ENCODE results near the gene ARL8B. TPM values are rescaled to one million over a fixed set of nuclear protein-coding genes. Genes with fewer than 3 reads are reported as not detected.
A peak's percentile ranks its signal among the peaks of the same experiment; 100 is the strongest.

ARL8B gene
- total RNA-seq, 1 experiment from 2014 or later = 29.0 TPM

GRCh38 chr3:5187920-5188418 is 65.9 kb downstream of the ARL8B start:
- Mint-ChIP-seq H3K27me3 (ENCODE audit: low read depth) (peaks cover 5% of the 10 kb centered on the region), H3K9me3 (no peaks in the 10 kb centered on the region), H3K4me1 (peaks cover 28 to 41% of the 10 kb centered on the region in 2 experiments), H3K27ac (no peak overlapping the region; a peak in 1 of 7 replicates), H3K4me3 (peak overlapping the region; percentile 88 to 97), H3K36me3 (ENCODE audit: insufficient read depth in 1 of 3, low read depth in 3 of 3) (peaks cover 5 to 8% (median 6%) of the 10 kb centered on the region in 3 experiments; a peak in 6 of 7 replicates)
- no peaks in the 10 kb centered on the region for H4K20me1 ChIP-seq (ENCODE audit: control insufficient read depth, insufficient read depth, insufficient read length)
- no peak overlapping the region for H2BK20ac ChIP-seq (ENCODE audit: low read depth, low read length, poor library complexity, severe bottlenecking)
- no peak overlapping the region for H3K56ac ChIP-seq (ENCODE audit: insufficient read length, low read depth, low read length)
- H4K8ac ChIP-seq (replicated peaks; ENCODE audit: insufficient read length, low read depth, low read length) = no peak overlapping the region
- H3K79me1 ChIP-seq (ENCODE audit: insufficient read depth, low read depth, low read length, poor library complexity, severe bottlenecking) = no peaks in the 10 kb centered on the region
- no CpG with 5 or more reads among the region's 66 CpGs for WGBS (ENCODE audit: extremely low coverage, insufficient read length, low lambda C conversion rate)
- no peak overlapping the region for H2BK120ac ChIP-seq (ENCODE audit: low read depth, low read length, poor library complexity, severe bottlenecking)
- no peak overlapping the region for H4K91ac ChIP-seq (ENCODE audit: insufficient read length, low read depth, low read length)
- H3K4me1 ChIP-seq (ENCODE audit: insufficient read depth, low read length) = peaks cover 6% of the 10 kb centered on the region; the same call in 1 of the 2 replicates
- peaks cover 10% of the 10 kb centered on the region for H3K23me2 ChIP-seq (ENCODE audit: insufficient read length, low read depth, low read length, poor library complexity, severe bottlenecking)
- no peaks in the 10 kb centered on the region for H3K27me3 ChIP-seq (ENCODE audit: insufficient read depth, low read length)
- no peak overlapping the region for H3T11ph ChIP-seq (ENCODE audit: low read length)
- H3K9ac ChIP-seq (ENCODE audit: extremely low read depth, insufficient read length, low read length) = peak overlapping the region; percentile 40
- H2AFZ ChIP-seq (ENCODE audit: low read length) = no peak overlapping the region
- H3K79me2 ChIP-seq (ENCODE audit: insufficient read depth, low read length) = peaks cover 11% of the 10 kb centered on the region; the same call in 1 of the 2 replicates
- no peak overlapping the region for H4K5ac ChIP-seq (ENCODE audit: insufficient read length, low read depth, low read length)
- no peak overlapping the region for H3K18ac ChIP-seq (ENCODE audit: insufficient read length, low read depth, low read length)
- peak; percentile 41 for DNase-seq
- H3K14ac ChIP-seq (ENCODE audit: insufficient read depth, low read length) = peak overlapping the region; percentile 23; the same call in 1 of the 2 replicates
- H3K4me2 ChIP-seq (ENCODE audit: insufficient read depth, insufficient read length, low read length) = peak overlapping the region; percentile 76
- H3K9me3 ChIP-seq (ENCODE audit: control insufficient read depth, low read depth, low read length) = no peaks in the 10 kb centered on the region
- no peak overlapping the region for H2BK12ac ChIP-seq (ENCODE audit: insufficient read length, low read depth, low read length)
- no peak overlapping the region for H3K4ac ChIP-seq (ENCODE audit: low read depth, low read length)
- H2BK5ac ChIP-seq (ENCODE audit: insufficient read length, low read length) = no peak overlapping the region
- no peak overlapping the region for H3K27ac ChIP-seq (ENCODE audit: insufficient read length, low read depth, low read length)
- TF ChIP-seq CTCF (conservative IDR thresholded peaks at IDR 0.05) = no peak
- no peak overlapping the region for H2AK5ac ChIP-seq (ENCODE audit: insufficient read length, low read length)
- no peak overlapping the region for H2BK15ac ChIP-seq (ENCODE audit: low read depth, low read length)
- H3K23ac ChIP-seq (ENCODE audit: insufficient read length, low read depth, low read length) = no peak overlapping the region
